IMR-90 (cell line): ENCODE measurements around the gene TUB. TPM values are rescaled to one million over a fixed set of nuclear protein-coding genes. Genes with fewer than 3 reads are reported as not detected.

Experiments used
- ATAC-seq: fragments of 200-7000 bp; cut with Tn5 transposase; 2 replicates; pipeline ENCODE4 v1.9.1; 2020; ENCODE audit warnings: low read depth, mild to moderate bottlenecking, moderate library complexity
- BruUV-seq: library from RNA; stranded (reverse); fragments of 400-500 nt; replicated peaks from 2 replicates; lab custom pipeline; 2021; lab: Mats Ljungman, UMichigan
- CTCF ChIA-PET: fragments of 300-600 bp; formaldehyde crosslinking; extraction: SDS; loops from one replicate; lab custom pipeline; 2021; ENCODE audit warnings: antibody characterized with exemption; lab: Yijun Ruan, JAX
- POLR2A ChIA-PET: fragments of 300-600 bp; sonication (Branson Sonifier 250); formaldehyde crosslinking; loops from one replicate; lab custom pipeline; 2022; ENCODE audit warnings: antibody characterized with exemption; ENCODE audit not compliant: unreplicated experiment; lab: Charles Lee
- DNase-seq: peaks from one replicate; pipeline ENCODE4 v3.0.0; 2013
- H2AFZ ChIP-seq: replicated peaks from 2 replicates; pipeline ENCODE3; 2013; ENCODE audit warnings: low read length, mild to moderate bottlenecking; ENCODE audit not compliant: poor library complexity
- H2AK5ac ChIP-seq: 2 replicates; pipeline ENCODE4 v1.6.1; 2013; ENCODE audit warnings: low read depth, low read length, inconsistent platforms
- H2AK9ac ChIP-seq: replicated peaks from 2 replicates; pipeline ENCODE3; 2013; ENCODE audit warnings: mild to moderate bottlenecking, low read depth, low read length, moderate library complexity; ENCODE audit not compliant: poor library complexity
- H2BK120ac ChIP-seq: 2 replicates; pipeline ENCODE4 v1.6.1; 2013; ENCODE audit warnings: low read depth, low read length, inconsistent platforms
- H2BK15ac ChIP-seq: 3 replicates; pipeline ENCODE4 v1.6.1; 2013; ENCODE audit warnings: low read depth, low read length, inconsistent platforms
- H2BK20ac ChIP-seq: 2 replicates; pipeline ENCODE4 v1.6.1; 2013; ENCODE audit warnings: low read depth, mild to moderate bottlenecking, inconsistent platforms, low read length, moderate library complexity
- H2BK5ac ChIP-seq: 2 replicates; pipeline ENCODE4 v1.6.1; 2013; ENCODE audit warnings: mild to moderate bottlenecking, low read depth, low read length, inconsistent platforms; ENCODE audit not compliant: poor library complexity, severe bottlenecking
- H3K14ac ChIP-seq: replicated peaks from 2 replicates; pipeline ENCODE4 v1.6.1; 2013; ENCODE audit warnings: low read depth, low read length, inconsistent platforms
- H3K18ac ChIP-seq: 2 replicates; pipeline ENCODE4 v1.6.1; 2013; ENCODE audit warnings: low read depth, low read length, control low read depth
- H3K23ac ChIP-seq: 2 replicates; pipeline ENCODE4 v1.6.1; 2013; ENCODE audit warnings: low read depth, low read length, inconsistent platforms
- H3K27ac ChIP-seq: 2 replicates; pipeline ENCODE4 v1.5.1; 2013; ENCODE audit warnings: mild to moderate bottlenecking, control low read depth, low read length; ENCODE audit not compliant: insufficient read depth
- H3K27me3 ChIP-seq: 2 replicates; pipeline ENCODE4 v1.6.1; 2013; ENCODE audit warnings: low read length; ENCODE audit not compliant: control insufficient read depth, insufficient read depth
- H3K36me3 ChIP-seq: 2 replicates; pipeline ENCODE4 v1.6.1; 2013; ENCODE audit warnings: low read length, mixed read lengths; ENCODE audit not compliant: control insufficient read depth, insufficient read depth
- H3K4ac ChIP-seq: 2 replicates; pipeline ENCODE4 v1.6.1; 2013; ENCODE audit warnings: low read depth, low read length, inconsistent platforms
- H3K4me1 ChIP-seq: 2 replicates; pipeline ENCODE4 v1.6.1; 2013; ENCODE audit warnings: low read length, mixed read lengths; ENCODE audit not compliant: control insufficient read depth, insufficient read depth
- H3K4me2 ChIP-seq: 2 replicates; pipeline ENCODE4 v1.6.1; 2013; ENCODE audit warnings: low read depth, mild to moderate bottlenecking, control low read depth, low read length, moderate library complexity
- H3K4me3 ChIP-seq: 2 replicates; pipeline ENCODE4 v1.5.1; 2013; ENCODE audit warnings: low read depth, mild to moderate bottlenecking, control low read depth, low read length, moderate library complexity; ENCODE audit not compliant: insufficient read depth
- H3K56ac ChIP-seq: 2 replicates; pipeline ENCODE4 v1.6.1; 2013; ENCODE audit warnings: low read length, inconsistent platforms; ENCODE audit not compliant: insufficient read depth; ENCODE audit errors: extremely low read depth
- H3K79me1 ChIP-seq, 2 experiments: 2 replicates each; pipeline ENCODE4 v1.6.1; 2013; ENCODE audit warnings: low read length in 2 of 2, inconsistent platforms in 1 of 2, low read depth in 1 of 2
- H3K9ac ChIP-seq: 2 replicates; pipeline ENCODE4 v1.6.1; 2013; ENCODE audit warnings: low read depth, low read length, control low read depth
- H3K9me1 ChIP-seq: 2 replicates; pipeline ENCODE4 v1.6.1; 2013; ENCODE audit warnings: low read length, inconsistent platforms; ENCODE audit not compliant: insufficient read depth
- H3K9me3 ChIP-seq: 2 replicates; pipeline ENCODE4 v1.6.1; 2013; ENCODE audit warnings: low read length; ENCODE audit not compliant: control insufficient read depth, insufficient read depth
- H4K20me1 ChIP-seq: 2 replicates; pipeline ENCODE4 v1.6.1; 2013; ENCODE audit warnings: low read length, inconsistent platforms; ENCODE audit not compliant: insufficient read depth
- H4K5ac ChIP-seq: 2 replicates; pipeline ENCODE4 v1.6.1; 2013; ENCODE audit warnings: mild to moderate bottlenecking, low read depth, low read length, control low read depth
- H4K8ac ChIP-seq, 2 experiments: 2 replicates each; pipeline ENCODE4 v1.6.1; 2013; ENCODE audit warnings: low read depth in 2 of 2, low read length in 2 of 2, control low read depth in 1 of 2, inconsistent platforms in 1 of 2
- H4K91ac ChIP-seq: 2 replicates; pipeline ENCODE4 v1.6.1; 2013; ENCODE audit warnings: low read depth, low read length, inconsistent platforms; ENCODE audit not compliant: insufficient read depth
- CEBPB ChIP-seq: IDR thresholded peaks from 2 replicates; pipeline ENCODE4 v1.6.1; 2012; ENCODE audit warnings: low read depth, low read length, improper control_type of control experiment
- CHD1 ChIP-seq: IDR thresholded peaks from 2 replicates; pipeline ENCODE4 v1.6.1; 2012; ENCODE audit warnings: low read depth, low read length, improper control_type of control experiment
- FOS ChIP-seq: fragments of 150-350 bp; IDR thresholded peaks from 2 replicates; pipeline ENCODE4 v1.6.1; 2016; ENCODE audit warnings: low read depth, low read length
- MAFK ChIP-seq: IDR thresholded peaks from 2 replicates; pipeline ENCODE4 v1.6.1; 2012; ENCODE audit warnings: low read depth, low read length, improper control_type of control experiment
- MAZ ChIP-seq: IDR thresholded peaks from 2 replicates; pipeline ENCODE4 v1.6.1; 2012; ENCODE audit warnings: low read depth, mild to moderate bottlenecking, low read length, improper control_type of control experiment, moderate library complexity, borderline replicate concordance
- MXI1 ChIP-seq: IDR thresholded peaks from 2 replicates; pipeline ENCODE4 v1.6.1; 2012; ENCODE audit warnings: low read depth, mild to moderate bottlenecking, low read length, moderate library complexity, borderline replicate concordance
- WGBS, 2 experiments: methylation state at CpG; one replicate each; pipeline versions ENCODE4 v1.1.5 to v1.1.7; 2013; ENCODE audit warnings: missing lambda C conversion rate in 2 of 2; ENCODE audit not compliant: insufficient read length in 1 of 2; ENCODE audit errors: extremely low coverage in 2 of 2; 5-methylcytosine and 5-hydroxymethylcytosine counted together
- dilution Hi-C: fragments of 300-500 bp; cut with HindIII; formaldehyde crosslinking; loops from one replicate; pipeline ENCODE4 v1.14.3; 2018; ENCODE audit warnings: low sequenced_read_pairs; ENCODE audit not compliant: unreplicated experiment
- in situ Hi-C: fragments of 300-500 bp; cut with MboI; formaldehyde crosslinking; loops from 3 replicates; pipeline ENCODE4 v1.14.3; 2019; ENCODE audit warnings: low sequenced_read_pairs, inconsistent platforms, mixed read lengths
- intact Hi-C: fragments of 100-400 bp; cut with micrococcal nuclease; formaldehyde crosslinking; loops from 2 replicates; pipeline ENCODE4 v1.10.0; 2022
- polyA plus RNA-seq, 3 experiments: library from polyadenylated mRNA; depleted of rRNA; stranded (reverse); fragments of >200 nt; gene quantifications; 2 replicates each; pipeline ENCODE4 v1.2.3, GENCODE V29; 2012; ENCODE audit warnings: low replicate concordance in 1 of 3
- total RNA-seq: library from RNA; depleted of rRNA; stranded (reverse); fragments of >200 nt; gene quantifications from 2 replicates; pipeline ENCODE4 v1.2.3, GENCODE V29; 2012
- TF ChIP-seq, protein P1 (sequence below): fragments of 150-350 bp; IDR thresholded peaks from 2 replicates; pipeline ENCODE4 v1.6.1; 2016; ENCODE audit warnings: low read depth, mild to moderate bottlenecking, low read length, moderate library complexity, borderline replicate concordance

TUB gene
- total and polyA plus RNA-seq, 2 of the 4 experiments (the other 2 are of a cell fraction), result 11.8 to 12.9 TPM

DNA sequence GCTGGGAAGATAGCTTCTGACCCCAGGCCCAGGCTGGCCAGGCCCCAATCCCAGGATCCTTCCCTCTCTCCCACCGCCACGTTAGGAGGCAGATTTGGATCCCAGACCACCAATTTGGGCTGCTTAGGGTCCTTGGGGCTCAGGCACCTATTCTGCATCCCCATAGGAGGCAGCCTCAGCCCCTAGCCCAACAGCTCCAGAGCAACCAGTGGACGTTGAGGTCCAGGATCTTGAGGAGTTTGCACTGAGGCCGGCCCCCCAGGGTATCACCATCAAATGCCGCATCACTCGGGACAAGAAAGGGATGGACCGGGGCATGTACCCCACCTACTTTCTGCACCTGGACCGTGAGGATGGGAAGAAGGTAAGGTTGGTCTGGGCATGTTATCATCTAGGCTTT lies 16.1 kb downstream of the TUB start:
- Histone ChIP-seq H3K27me3 (no peaks in the 10 kb centered on the region), H2AK9ac (no peak overlapping the region), H3K9ac (no peak overlapping the region), H3K4me2 (no peak overlapping the region), H3K36me3 (peaks cover 26% of the 10 kb centered on the region), H4K5ac (no peak overlapping the region), H3K4ac (no peak overlapping the region), H2BK120ac (no peak overlapping the region), H3K18ac (no peak overlapping the region), H3K4me1 (peaks cover 9% of the 10 kb centered on the region), H3K4me3 (no peak overlapping the region), H3K9me1 (no peaks in the 10 kb centered on the region), H2BK20ac (no peak overlapping the region), H3K56ac (no peak overlapping the region), H2BK5ac (no peak overlapping the region), H3K79me1 (no peaks in the 10 kb centered on the region; a peak in 1 of 4 replicates), H3K14ac (no peak overlapping the region), H2AFZ (no peak overlapping the region), H3K27ac (no peak overlapping the region), H3K9me3 (no peaks in the 10 kb centered on the region), H2AK5ac (no peak overlapping the region), H4K91ac (no peak overlapping the region), H3K23ac (no peak overlapping the region), H4K20me1 (peaks cover 4% of the 10 kb centered on the region; the same call in 1 of the 2 replicates), H2BK15ac (no peak overlapping the region), H4K8ac (no peak overlapping the region)
- DNase-seq (no peak), ATAC-seq (no peak)
- TF ChIP-seq CEBPB (no peak), MXI1 (no peak), MAZ (no peak), FOS (no peak), CHD1 (no peak), MAFK (no peak)
- TF ChIP-seq, protein P1, sequence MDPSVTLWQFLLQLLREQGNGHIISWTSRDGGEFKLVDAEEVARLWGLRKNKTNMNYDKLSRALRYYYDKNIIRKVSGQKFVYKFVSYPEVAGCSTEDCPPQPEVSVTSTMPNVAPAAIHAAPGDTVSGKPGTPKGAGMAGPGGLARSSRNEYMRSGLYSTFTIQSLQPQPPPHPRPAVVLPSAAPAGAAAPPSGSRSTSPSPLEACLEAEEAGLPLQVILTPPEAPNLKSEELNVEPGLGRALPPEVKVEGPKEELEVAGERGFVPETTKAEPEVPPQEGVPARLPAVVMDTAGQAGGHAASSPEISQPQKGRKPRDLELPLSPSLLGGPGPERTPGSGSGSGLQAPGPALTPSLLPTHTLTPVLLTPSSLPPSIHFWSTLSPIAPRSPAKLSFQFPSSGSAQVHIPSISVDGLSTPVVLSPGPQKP, result no peak
- CTCF ChIA-PET, result interaction anchor here (0.9 to 2.7 kb wide), 2 partner anchors 64 to 91 kb away, joined by 3 to 27 read pairs; no protein-coding TSS in a partner anchor
- BruUV-seq, result no TSS peak
- 80% methylated on average over 1 of the region's 8 CpGs; no CpG with 5 or more reads in 1 of the 2 experiments for WGBS, 2 experiments
- intact Hi-C loops (loop anchor here (5.0 to 10.0 kb wide), 3 partner anchors 165 to 422 kb away; partner anchors contain the start of genes CYB5R2 and LMO1), dilution Hi-C loops (no loop called here), in situ Hi-C loops (loop anchor here (5.0 to 25.0 kb wide), 4 partner anchors 62 to 410 kb away; no protein-coding TSS in a partner anchor)
- POLR2A ChIA-PET, result no interaction called here
